ENCODE measurements around the gene TRAP1.
"Not testable (repeated sequence)": the region's sequence is repeated elsewhere in the genome, so short reads cannot be mapped to it uniquely, and the experiment has no call there.

TRAP1 gene

GRCh38 chr16:3735541-3735940 is 18.2 kb upstream of the TRAP1 start:
- no peak for DNase-seq

GRCh38 chr16:3734758-3735221 is 17.5 kb upstream of the TRAP1 start:
- no peak for DNase-seq

GRCh38 chr16:3734084-3734757 is 16.9 kb upstream of the TRAP1 start:
- DNase-seq = no peak

GRCh38 chr16:3732171-3732570 is 14.8 kb upstream of the TRAP1 start:
- no peak for DNase-seq

GRCh38 chr16:3731126-3731935 is 14.0 kb upstream of the TRAP1 start:
- DNase-seq = no peak

- DNase-seq = no peak
These were observed 13.1 kb upstream of the TRAP1 start for GRCh38 chr16:3730161-3731125.

GRCh38 chr16:3729161-3730112 is 12.1 kb upstream of the TRAP1 start:
- DNase-seq = no peak

GRCh38 chr16:3728424-3729160 is 11.3 kb upstream of the TRAP1 start:
- no peak for DNase-seq

- peak; percentile 26 for DNase-seq
These were observed 10.6 kb upstream of the TRAP1 start for GRCh38 chr16:3727806-3728381.

GRCh38 chr16:3726021-3726687 is 8.8 kb upstream of the TRAP1 start:
- DNase-seq = no peak

GRCh38 chr16:3725276-3725675 is 8.0 kb upstream of the TRAP1 start:
- no peak for DNase-seq

- no peak for DNase-seq
These were observed 5.2 kb upstream of the TRAP1 start for GRCh38 chr16:3722508-3722907.

- no peak for DNase-seq
These were observed 3.1 kb upstream of the TRAP1 start for GRCh38 chr16:3720418-3720817.

- no peak for DNase-seq
These were observed 1.3 kb upstream of the TRAP1 start for GRCh38 chr16:3718628-3719027.

GRCh38 chr16:3718019-3718391 is 681 bp upstream of the TRAP1 start:
- no peak for DNase-seq

- no peak for DNase-seq
These were observed 491 bp downstream of the TRAP1 start for GRCh38 chr16:3716831-3717234.

- no peak for DNase-seq
These were observed 1.9 kb downstream of the TRAP1 start for GRCh38 chr16:3715430-3715829.

GRCh38 chr16:3714378-3714777 is 2.9 kb downstream of the TRAP1 start:
- not testable (repeated sequence) for DNase-seq

- no peak for DNase-seq
These were observed 3.6 kb downstream of the TRAP1 start for GRCh38 chr16:3713587-3714242.

- DNase-seq = no peak
These were observed 4.4 kb downstream of the TRAP1 start for GRCh38 chr16:3712861-3713372.
